WERI-Rb-1 (cell line): ENCODE data around the gene BCAR3.

ENCODE experiments used
- DNase-seq: peaks from one replicate; pipeline ENCODE4 v3.0.0-alpha.2; 2020
- H3K27ac ChIP-seq: fragments of 250-450 bp; sonication (Bioruptor Pico); 2 replicates; pipeline ENCODE4 v1.5.1; 2020; ENCODE audit warnings: mild to moderate bottlenecking, moderate library complexity
- H3K27me3 ChIP-seq: fragments of 250-450 bp; sonication (Bioruptor Pico); 2 replicates; pipeline ENCODE4 v1.5.1; 2021; ENCODE audit warnings: mild to moderate bottlenecking, low read depth, moderate library complexity; ENCODE audit not compliant: insufficient read depth, severe bottlenecking
- H3K36me3 ChIP-seq: fragments of 250-450 bp; sonication (Bioruptor Pico); 2 replicates; pipeline ENCODE4 v1.5.1; 2020; ENCODE audit warnings: mild to moderate bottlenecking, moderate library complexity
- H3K4me3 ChIP-seq: 2 replicates; pipeline ENCODE4 v1.5.1; 2011; ENCODE audit warnings: low read depth, mild to moderate bottlenecking, control low read depth, low read length
- H3K9me3 ChIP-seq: fragments of 250-450 bp; sonication (Bioruptor Pico); 2 replicates; pipeline ENCODE4 v1.5.1; 2021; ENCODE audit warnings: mild to moderate bottlenecking, moderate library complexity; ENCODE audit not compliant: severe bottlenecking
- CTCF ChIP-seq: IDR thresholded peaks from 2 replicates; pipeline ENCODE4 v1.5.1; 2011; ENCODE audit warnings: low read depth, mild to moderate bottlenecking, control low read depth, inconsistent platforms, low read length

BCAR3 gene

GRCh38 chr1:93584261-93585003, 97.2 kb downstream of the BCAR3 start:
- Histone ChIP-seq H3K36me3 (no peaks in the 10 kb centered on the region; the same call in 1 of the 2 replicates), H3K4me3 (no peak overlapping the region), H3K9me3 (no peaks in the 10 kb centered on the region), H3K27me3 (no peaks in the 10 kb centered on the region), H3K27ac (no peak overlapping the region)
- no peak for DNase-seq
- TF ChIP-seq CTCF, result no peak

DNA sequence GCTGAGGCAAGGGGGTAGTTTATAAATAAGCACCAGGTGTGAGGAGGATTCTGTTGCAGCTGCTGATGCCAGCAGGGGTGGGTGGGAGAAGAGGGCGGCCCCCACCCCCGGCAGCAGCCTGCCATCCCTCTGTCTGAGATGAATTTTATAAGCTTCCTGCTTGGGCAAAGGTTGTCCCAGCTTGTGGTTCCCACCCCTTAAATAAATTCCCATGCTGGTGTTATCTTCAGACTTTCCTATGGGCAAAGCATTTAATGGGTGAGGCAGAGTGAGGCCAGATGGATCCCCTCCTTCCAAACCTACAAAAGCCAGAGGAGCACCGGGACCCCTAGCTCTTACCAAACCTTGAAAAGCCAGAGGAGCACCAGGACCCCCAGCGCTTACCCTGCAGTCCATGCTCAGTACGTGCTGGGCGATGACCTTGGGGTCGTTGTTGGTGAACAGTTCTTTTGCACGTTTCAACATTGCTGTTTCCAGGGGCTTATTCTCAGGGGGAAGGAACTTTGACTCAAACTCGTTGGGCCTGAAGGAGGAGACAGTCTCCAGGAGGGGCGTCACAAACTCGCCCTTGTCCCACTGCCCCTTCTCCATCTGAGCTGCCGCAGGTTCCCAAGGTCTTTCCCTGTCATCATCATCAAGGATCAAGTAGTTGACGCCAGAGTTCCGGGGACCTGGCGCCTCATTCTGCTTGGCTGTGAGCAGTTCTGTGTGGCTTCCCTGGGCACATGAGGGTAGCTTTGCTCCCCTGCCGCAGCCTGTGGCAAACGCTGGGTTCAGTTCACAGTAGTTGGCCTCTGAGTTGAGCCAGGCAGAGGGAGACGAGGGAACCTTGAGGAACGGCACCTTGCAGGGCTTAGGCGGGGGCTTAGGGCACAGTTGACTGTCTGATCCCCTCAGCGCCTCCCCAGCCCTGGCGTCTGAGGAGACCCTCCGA, 99.5 kb downstream of the BCAR3 start:
- DNase-seq, result no peak
- Histone ChIP-seq H3K4me3 (no peak overlapping the region), H3K27ac (no peak overlapping the region), H3K9me3 (no peaks in the 10 kb centered on the region), H3K27me3 (no peaks in the 10 kb centered on the region), H3K36me3 (no peaks in the 10 kb centered on the region; the same call in 1 of the 2 replicates)
- no peak for TF ChIP-seq CTCF

DNA sequence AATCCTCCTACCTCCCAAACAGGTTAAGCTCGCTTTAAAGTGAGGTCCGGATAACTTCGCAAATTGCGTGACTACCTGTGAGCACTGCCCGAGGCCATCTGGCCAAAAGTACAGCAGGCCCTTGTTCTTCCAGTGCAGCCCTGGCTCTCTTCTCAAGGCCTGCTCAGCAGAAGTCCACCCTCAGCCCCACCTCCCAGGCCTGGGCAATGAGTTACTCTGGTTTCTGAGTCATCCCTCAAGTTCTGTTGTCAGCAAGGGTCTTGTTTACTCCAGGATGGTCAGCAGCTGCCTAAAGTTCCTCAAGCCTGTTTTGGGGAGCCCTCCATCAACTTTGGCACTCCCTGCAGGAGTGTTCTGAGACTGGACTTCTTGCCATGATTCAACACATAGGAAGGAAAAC, 101.7 kb downstream of the BCAR3 start:
- no peak for TF ChIP-seq CTCF
- Histone ChIP-seq H3K27ac (no peak overlapping the region), H3K36me3 (no peaks in the 10 kb centered on the region; the same call in 1 of the 2 replicates), H3K4me3 (no peak overlapping the region), H3K27me3 (no peaks in the 10 kb centered on the region), H3K9me3 (no peaks in the 10 kb centered on the region)
- DNase-seq, result no peak

- Histone ChIP-seq H3K4me3 (no peak overlapping the region), H3K27ac (no peak overlapping the region), H3K27me3 (no peaks in the 10 kb centered on the region), H3K36me3 (no peaks in the 10 kb centered on the region; the same call in 1 of the 2 replicates), H3K9me3 (no peaks in the 10 kb centered on the region)
- TF ChIP-seq CTCF, result no peak
- DNase-seq, result no peak
Observed at GRCh38 chr1:93578911-93579825, 102.5 kb downstream of the BCAR3 start.

DNA sequence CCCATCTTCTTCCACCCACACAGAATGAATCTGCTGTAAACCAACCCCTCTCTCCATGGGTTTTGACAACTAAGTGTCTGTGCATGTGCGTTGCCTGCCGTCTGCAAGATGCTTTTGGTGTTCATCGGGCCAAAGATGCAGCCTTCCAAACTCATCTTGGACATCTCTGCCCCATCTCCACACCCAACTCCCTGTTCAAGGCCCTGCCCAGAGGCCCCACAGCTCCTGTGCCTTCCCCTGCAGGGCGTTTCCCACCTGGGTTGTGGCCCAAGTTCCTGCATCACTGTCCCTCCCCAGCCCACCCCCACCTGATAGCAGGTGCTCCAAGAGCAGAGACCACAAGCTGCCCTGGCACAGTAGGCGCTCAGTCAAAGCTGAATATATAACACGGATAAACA, 103.2 kb downstream of the BCAR3 start:
- no peaks in the 10 kb centered on the region; the same call in 1 of the 2 replicates for H3K36me3 ChIP-seq
- H3K9me3 ChIP-seq, result no peaks in the 10 kb centered on the region
- no peaks in the 10 kb centered on the region for H3K27me3 ChIP-seq
- DNase-seq, result no peak
- TF ChIP-seq CTCF, result no peak
- no peak overlapping the region for H3K4me3 ChIP-seq
- no peak overlapping the region for H3K27ac ChIP-seq
